ENCODE results near the gene MRGPRX2.

The MRGPRX2 gene

GRCh38 chr11:19027829-19028595 lies 32.5 kb downstream of the MRGPRX2 start:
- Histone ChIP-seq H3K9ac (ENCODE audit: low read depth, low read length) (no peak overlapping the region), H3K9me3 (ENCODE audit: control insufficient read depth, insufficient read depth, low read length) (no peaks in the 10 kb centered on the region), H3K4me3 (ENCODE audit: low read depth, low read length) (no peak overlapping the region), H3K36me3 (ENCODE audit: control insufficient read depth, insufficient read depth, low read length) (no peaks in the 10 kb centered on the region), H3K27me3 (ENCODE audit: control insufficient read depth, insufficient read depth, low read length) (no peaks in the 10 kb centered on the region), H3K4me1 (ENCODE audit: control insufficient read depth, insufficient read depth, low read length) (no peaks in the 10 kb centered on the region)

DNA sequence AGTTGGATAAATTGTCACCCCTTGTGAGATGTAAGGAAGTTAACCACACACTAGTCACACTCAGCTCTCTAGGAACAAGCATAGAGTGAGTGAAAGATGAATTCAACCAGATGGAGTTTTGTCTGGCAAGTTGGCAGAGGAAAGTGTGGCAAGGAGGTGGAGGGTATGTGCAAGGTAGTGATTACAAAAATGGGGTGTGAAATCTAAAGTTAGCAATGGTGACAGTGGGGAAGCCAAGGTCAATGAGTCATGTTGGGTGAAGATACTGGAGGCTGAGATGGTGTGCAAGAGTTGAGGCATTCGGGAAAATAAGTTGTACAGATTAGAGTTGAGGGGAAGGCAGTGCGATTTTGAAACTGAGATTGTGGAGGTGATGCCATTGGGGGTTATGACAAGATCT lies 33.7 kb downstream of the MRGPRX2 start:
- Histone ChIP-seq H3K4me1 (ENCODE audit: control insufficient read depth, insufficient read depth, low read length) (no peaks in the 10 kb centered on the region), H3K27me3 (ENCODE audit: control insufficient read depth, insufficient read depth, low read length) (peaks cover 3% of the 10 kb centered on the region), H3K4me3 (ENCODE audit: low read depth, low read length) (no peak overlapping the region), H3K9ac (ENCODE audit: low read depth, low read length) (no peak overlapping the region), H3K36me3 (ENCODE audit: control insufficient read depth, insufficient read depth, low read length) (no peaks in the 10 kb centered on the region), H3K9me3 (ENCODE audit: control insufficient read depth, insufficient read depth, low read length) (no peaks in the 10 kb centered on the region)

- no peak overlapping the region for H3K4me3 ChIP-seq (ENCODE audit: low read depth, low read length)
These were observed 34.8 kb downstream of the MRGPRX2 start for GRCh38 chr11:19025481-19026406.

GRCh38 chr11:19020831-19021230 lies 39.7 kb downstream of the MRGPRX2 start:
- Histone ChIP-seq H3K4me3 (ENCODE audit: low read depth, low read length) (no peak overlapping the region), H3K9ac (ENCODE audit: low read depth, low read length) (no peak overlapping the region), H3K36me3 (ENCODE audit: control insufficient read depth, insufficient read depth, low read length) (no peaks in the 10 kb centered on the region), H3K9me3 (ENCODE audit: control insufficient read depth, insufficient read depth, low read length) (no peaks in the 10 kb centered on the region), H3K4me1 (ENCODE audit: control insufficient read depth, insufficient read depth, low read length) (no peaks in the 10 kb centered on the region), H3K27me3 (ENCODE audit: control insufficient read depth, insufficient read depth, low read length) (peaks cover 13% of the 10 kb centered on the region)

More at GRCh38 chr11:19025481-19026406, 34.8 kb downstream of the MRGPRX2 start:
- no peaks in the 10 kb centered on the region for H3K4me1 ChIP-seq (ENCODE audit: control insufficient read depth, insufficient read depth, low read length)
- H3K9me3 ChIP-seq (ENCODE audit: control insufficient read depth, insufficient read depth, low read length), result no peaks in the 10 kb centered on the region
- no peak overlapping the region for H3K9ac ChIP-seq (ENCODE audit: low read depth, low read length)
- no peaks in the 10 kb centered on the region for H3K36me3 ChIP-seq (ENCODE audit: control insufficient read depth, insufficient read depth, low read length)
- peaks cover 8% of the 10 kb centered on the region for H3K27me3 ChIP-seq (ENCODE audit: control insufficient read depth, insufficient read depth, low read length)

DNA sequence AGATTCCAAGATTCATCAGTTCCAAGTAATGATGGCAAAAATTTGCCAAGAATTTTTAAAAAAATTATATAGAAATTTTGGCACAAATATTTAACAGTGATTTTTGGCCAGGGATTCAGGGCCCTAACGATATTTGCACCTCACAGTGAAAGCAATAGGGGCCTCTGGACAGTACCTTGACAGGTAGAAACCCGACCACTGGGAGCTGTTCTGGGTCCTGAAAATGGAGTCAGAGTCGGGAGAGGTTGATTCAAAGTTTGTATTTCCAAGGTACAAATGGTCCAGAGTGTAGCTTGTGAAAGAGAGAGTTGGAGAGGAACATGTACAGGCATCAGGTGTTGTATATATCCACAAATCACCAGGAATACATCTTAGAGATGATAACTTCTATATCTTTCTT lies 41.6 kb downstream of the MRGPRX2 start:
- Histone ChIP-seq H3K4me1 (ENCODE audit: control insufficient read depth, insufficient read depth, low read length) (no peaks in the 10 kb centered on the region), H3K4me3 (ENCODE audit: low read depth, low read length) (no peak overlapping the region)

GRCh38 chr11:19013181-19013857 lies 47.2 kb downstream of the MRGPRX2 start:
- H3K9me3 ChIP-seq (ENCODE audit: control insufficient read depth, insufficient read depth, low read length), result no peaks in the 10 kb centered on the region
- H3K4me1 ChIP-seq (ENCODE audit: control insufficient read depth, insufficient read depth, low read length), result no peaks in the 10 kb centered on the region
- H3K36me3 ChIP-seq (ENCODE audit: control insufficient read depth, insufficient read depth, low read length), result no peaks in the 10 kb centered on the region
- no peak overlapping the region for H3K4me3 ChIP-seq (ENCODE audit: low read depth, low read length)
- no peak overlapping the region for H3K9ac ChIP-seq (ENCODE audit: low read depth, low read length)
- H3K27me3 ChIP-seq (ENCODE audit: control insufficient read depth, insufficient read depth, low read length), result peaks cover under 1% of the 10 kb centered on the region

More for the DNA sequence above, 41.6 kb downstream of the MRGPRX2 start:
- Histone ChIP-seq H3K9me3 (ENCODE audit: control insufficient read depth, insufficient read depth, low read length) (no peaks in the 10 kb centered on the region), H3K36me3 (ENCODE audit: control insufficient read depth, insufficient read depth, low read length) (no peaks in the 10 kb centered on the region), H3K27me3 (ENCODE audit: control insufficient read depth, insufficient read depth, low read length) (peaks cover 13% of the 10 kb centered on the region), H3K9ac (ENCODE audit: low read depth, low read length) (no peak overlapping the region)

DNA sequence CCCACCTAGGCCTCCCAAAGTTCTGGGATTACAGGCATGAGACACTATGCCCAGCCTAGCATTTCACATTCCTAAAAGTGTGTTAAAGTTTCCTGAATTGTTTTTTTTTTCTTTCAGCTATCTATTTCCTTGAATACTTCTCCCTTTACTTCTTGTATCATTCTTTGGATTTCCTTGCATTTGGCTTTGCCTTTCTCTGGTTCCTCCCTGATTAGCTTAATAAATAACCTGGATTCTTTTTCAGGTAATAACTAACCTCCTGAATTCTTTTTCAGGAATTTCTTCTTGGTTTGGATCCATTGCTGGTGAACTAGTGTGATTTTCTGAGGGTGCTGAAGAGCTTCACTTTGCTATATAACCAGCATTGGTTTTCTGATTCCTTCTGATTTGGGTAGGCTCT lies 47.9 kb downstream of the MRGPRX2 start:
- Histone ChIP-seq H3K9me3 (ENCODE audit: control insufficient read depth, insufficient read depth, low read length) (no peaks in the 10 kb centered on the region), H3K4me1 (ENCODE audit: control insufficient read depth, insufficient read depth, low read length) (no peaks in the 10 kb centered on the region), H3K4me3 (ENCODE audit: low read depth, low read length) (no peak overlapping the region), H3K27me3 (ENCODE audit: control insufficient read depth, insufficient read depth, low read length) (no peaks in the 10 kb centered on the region), H3K9ac (ENCODE audit: low read depth, low read length) (no peak overlapping the region), H3K36me3 (ENCODE audit: control insufficient read depth, insufficient read depth, low read length) (no peaks in the 10 kb centered on the region)

Measured in iPS-15b (cell line).